ENCODE results near the gene RCOR2. TPM values are rescaled to one million over a fixed set of nuclear protein-coding genes. Genes with fewer than 3 reads are reported as not detected.
A peak's percentile ranks its signal among the peaks of the same experiment; 100 is the strongest.

RCOR2 gene
- total RNA-seq, 2 experiments from 2014 or later = 2.1 to 2.4 TPM

DNA sequence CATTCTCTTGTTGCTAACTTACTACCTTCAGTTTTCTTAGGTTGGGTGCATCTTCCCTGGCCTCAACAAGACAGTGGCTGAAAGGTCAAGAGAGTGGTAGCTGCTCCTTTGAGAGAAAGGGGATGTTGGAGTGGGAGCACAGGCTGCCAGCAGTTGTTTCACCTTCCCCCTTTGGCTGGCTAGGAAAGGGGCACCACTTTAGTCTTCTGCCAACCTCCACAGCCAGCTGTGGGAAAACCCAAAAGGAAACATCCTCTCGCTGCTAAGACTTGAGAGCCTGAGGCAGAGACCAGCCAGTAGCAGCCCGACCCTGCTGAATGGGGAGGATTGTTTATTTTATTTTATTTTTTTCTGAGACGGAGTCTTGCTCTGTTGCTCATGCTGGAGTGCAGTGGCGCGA lies 43.7 kb downstream of the RCOR2 start:
- Histone ChIP-seq H3K36me3 (ENCODE audit: insufficient read depth, low read length) (peaks cover 74% of the 10 kb centered on the region), H3K9me3 (ENCODE audit: low read length) (no peaks in the 10 kb centered on the region), H2AFZ (ENCODE audit: low read length) (no peak overlapping the region), H3K4me2 (ENCODE audit: low read length) (no peak overlapping the region), H3K4me1 (ENCODE audit: insufficient read depth, low read length, poor library complexity, severe bottlenecking) (no peaks in the 10 kb centered on the region), H3K9me2 (ENCODE audit: insufficient read depth, low read length) (no peaks in the 10 kb centered on the region), H3K4me3 (ENCODE audit: low read depth, low read length, poor library complexity, severe bottlenecking) (no peak overlapping the region), H3K79me2 (ENCODE audit: insufficient read depth, low read depth, low read length) (peaks cover 69% of the 10 kb centered on the region), H3K27ac (ENCODE audit: low read depth, low read length, poor library complexity, severe bottlenecking) (no peak overlapping the region), H4K20me1 (ENCODE audit: insufficient read depth, low read length) (peaks cover 4% of the 10 kb centered on the region; the same call in 1 of the 2 replicates)
- no peak for DNase-seq (ENCODE audit: low spot score)
- ChIA-PET POLR2A (interaction anchor here (1.2 kb wide), 1 partner anchor 10 kb away, joined by 5 read pairs; no protein-coding TSS in a partner anchor), CTCF (ENCODE audit: unreplicated experiment) (no interaction called here)
- intact Hi-C loops (cut with micrococcal nuclease; ENCODE audit: unreplicated experiment) = no loop called here
- no peak for TF ChIP-seq EZH2phosphoT487 (IDR thresholded peaks at IDR 0.05; ENCODE audit: borderline replicate concordance, low read depth, low read length)
- TF ChIP-seq, protein P1, sequence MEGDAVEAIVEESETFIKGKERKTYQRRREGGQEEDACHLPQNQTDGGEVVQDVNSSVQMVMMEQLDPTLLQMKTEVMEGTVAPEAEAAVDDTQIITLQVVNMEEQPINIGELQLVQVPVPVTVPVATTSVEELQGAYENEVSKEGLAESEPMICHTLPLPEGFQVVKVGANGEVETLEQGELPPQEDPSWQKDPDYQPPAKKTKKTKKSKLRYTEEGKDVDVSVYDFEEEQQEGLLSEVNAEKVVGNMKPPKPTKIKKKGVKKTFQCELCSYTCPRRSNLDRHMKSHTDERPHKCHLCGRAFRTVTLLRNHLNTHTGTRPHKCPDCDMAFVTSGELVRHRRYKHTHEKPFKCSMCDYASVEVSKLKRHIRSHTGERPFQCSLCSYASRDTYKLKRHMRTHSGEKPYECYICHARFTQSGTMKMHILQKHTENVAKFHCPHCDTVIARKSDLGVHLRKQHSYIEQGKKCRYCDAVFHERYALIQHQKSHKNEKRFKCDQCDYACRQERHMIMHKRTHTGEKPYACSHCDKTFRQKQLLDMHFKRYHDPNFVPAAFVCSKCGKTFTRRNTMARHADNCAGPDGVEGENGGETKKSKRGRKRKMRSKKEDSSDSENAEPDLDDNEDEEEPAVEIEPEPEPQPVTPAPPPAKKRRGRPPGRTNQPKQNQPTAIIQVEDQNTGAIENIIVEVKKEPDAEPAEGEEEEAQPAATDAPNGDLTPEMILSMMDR (conservative IDR thresholded peaks at IDR 0.05; ENCODE audit: low read length) = no peak
- BruUV-seq (replicated peaks) = no TSS peak

DNA sequence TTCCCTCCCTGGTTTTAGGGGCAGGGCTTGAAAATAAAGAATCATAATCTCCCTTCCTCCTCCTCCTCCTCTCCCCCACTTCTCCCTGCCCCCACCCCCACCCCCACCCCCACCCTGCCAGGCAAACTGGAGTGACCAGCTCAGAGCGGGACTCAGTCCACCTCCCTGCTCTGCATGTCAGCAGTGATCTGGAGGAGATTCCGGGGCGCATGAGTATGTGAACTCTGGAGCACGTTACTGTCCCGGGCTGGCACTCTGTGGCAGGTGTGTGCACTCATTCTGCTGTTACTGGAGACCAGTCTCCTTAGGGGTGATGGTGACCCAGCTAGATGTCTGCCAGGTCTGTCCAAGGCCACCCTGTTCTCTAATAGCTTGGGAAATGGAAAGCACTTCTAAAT lies 44.2 kb downstream of the RCOR2 start:
- Histone ChIP-seq H3K79me2 (ENCODE audit: insufficient read depth, low read depth, low read length) (peaks cover 69% of the 10 kb centered on the region), H3K4me3 (ENCODE audit: low read depth, low read length, poor library complexity, severe bottlenecking) (no peak overlapping the region), H3K9me3 (ENCODE audit: low read length) (no peaks in the 10 kb centered on the region), H2AFZ (ENCODE audit: low read length) (no peak overlapping the region), H3K27ac (ENCODE audit: low read depth, low read length, poor library complexity, severe bottlenecking) (no peak overlapping the region), H3K9me2 (ENCODE audit: insufficient read depth, low read length) (no peaks in the 10 kb centered on the region), H4K20me1 (ENCODE audit: insufficient read depth, low read length) (peaks cover 4% of the 10 kb centered on the region; the same call in 1 of the 2 replicates), H3K4me2 (ENCODE audit: low read length) (no peak overlapping the region), H3K36me3 (ENCODE audit: insufficient read depth, low read length) (peaks cover 75% of the 10 kb centered on the region), H3K4me1 (ENCODE audit: insufficient read depth, low read length, poor library complexity, severe bottlenecking) (no peaks in the 10 kb centered on the region)
- no TSS peak for BruUV-seq (replicated peaks)
- no peak for TF ChIP-seq EZH2phosphoT487 (IDR thresholded peaks at IDR 0.05; ENCODE audit: borderline replicate concordance, low read depth, low read length)
- TF ChIP-seq, protein P1 (conservative IDR thresholded peaks at IDR 0.05; ENCODE audit: low read length) = no peak
- intact Hi-C loops (cut with micrococcal nuclease; ENCODE audit: unreplicated experiment) = no loop called here
- CTCF ChIA-PET (ENCODE audit: unreplicated experiment) = no interaction called here
- no peak for DNase-seq (ENCODE audit: low spot score)
- POLR2A ChIA-PET = interaction anchor here (1.2 kb wide), 1 partner anchor 11 kb away, joined by 5 read pairs; no protein-coding TSS in a partner anchor

DNA sequence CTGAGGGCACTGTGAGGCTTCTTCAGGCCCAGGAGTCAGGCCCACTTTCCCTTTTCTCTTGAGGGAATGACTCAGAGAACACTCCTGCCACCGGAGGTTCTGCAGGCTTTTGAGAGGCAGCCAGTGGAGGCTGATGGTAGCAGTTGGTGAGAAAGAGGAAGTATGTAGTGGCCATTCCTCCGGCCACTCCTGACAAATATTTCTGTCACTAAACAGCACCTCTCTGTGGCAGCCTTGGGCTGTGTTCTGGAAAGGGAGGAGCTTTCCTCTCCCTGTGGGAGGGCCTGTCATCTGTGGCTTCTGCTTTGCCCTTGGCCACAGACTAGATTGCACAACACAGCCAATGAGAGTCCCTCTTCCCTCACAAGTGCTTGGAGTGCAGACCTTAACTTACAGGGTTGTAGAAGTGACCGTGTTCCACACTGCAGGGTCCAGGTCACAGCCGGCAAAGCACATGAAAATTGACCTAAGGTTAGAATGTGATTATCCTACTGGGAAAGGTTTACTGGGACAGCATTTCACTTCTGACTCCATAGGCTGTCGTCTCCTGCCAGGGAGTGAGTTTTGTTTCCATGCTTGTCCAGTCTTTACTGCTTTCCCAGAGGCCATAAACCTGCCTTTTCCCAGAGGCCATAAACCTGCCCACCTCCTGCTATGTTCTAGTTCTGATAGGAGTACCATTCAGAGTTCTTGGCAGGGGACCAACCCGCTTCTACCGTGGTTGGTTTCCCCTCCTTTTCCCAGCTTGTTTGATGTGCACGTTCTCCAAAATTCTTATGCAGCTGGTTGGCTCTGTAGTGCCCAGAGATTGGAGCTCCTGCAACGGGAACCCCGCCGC lies 44.8 kb downstream of the RCOR2 start:
- TF ChIP-seq, protein P1 (conservative IDR thresholded peaks at IDR 0.05; ENCODE audit: low read length) = no peak; the same call in 1 of the 2 replicates
- no peak for TF ChIP-seq EZH2phosphoT487 (IDR thresholded peaks at IDR 0.05; ENCODE audit: borderline replicate concordance, low read depth, low read length)
- H4K20me1 ChIP-seq (ENCODE audit: insufficient read depth, low read length) = peaks cover 4% of the 10 kb centered on the region; the same call in 1 of the 2 replicates
- H3K27ac ChIP-seq (ENCODE audit: low read depth, low read length, poor library complexity, severe bottlenecking) = no peak overlapping the region
- intact Hi-C loops (cut with micrococcal nuclease; ENCODE audit: unreplicated experiment) = no loop called here
- H3K4me1 ChIP-seq (ENCODE audit: insufficient read depth, low read length, poor library complexity, severe bottlenecking) = no peaks in the 10 kb centered on the region
- POLR2A ChIA-PET = no interaction called here
- peaks cover 76% of the 10 kb centered on the region for H3K36me3 ChIP-seq (ENCODE audit: insufficient read depth, low read length)
- CTCF ChIA-PET (ENCODE audit: unreplicated experiment) = no interaction called here
- no peak overlapping the region for H3K4me2 ChIP-seq (ENCODE audit: low read length)
- no peak overlapping the region for H3K4me3 ChIP-seq (ENCODE audit: low read depth, low read length, poor library complexity, severe bottlenecking)
- no TSS peak for BruUV-seq (replicated peaks)
- DNase-seq (ENCODE audit: low spot score) = peak; percentile 8
- no peak overlapping the region for H2AFZ ChIP-seq (ENCODE audit: low read length)
- H3K79me2 ChIP-seq (ENCODE audit: insufficient read depth, low read depth, low read length) = peaks cover 70% of the 10 kb centered on the region
- H3K9me2 ChIP-seq (ENCODE audit: insufficient read depth, low read length) = no peaks in the 10 kb centered on the region
- H3K9me3 ChIP-seq (ENCODE audit: low read length) = no peaks in the 10 kb centered on the region
